Nephron progenitor cell (in vitro differentiated cells): ENCODE results near the gene CSMD2.

Source experiments
- DNase-seq: peaks from one replicate; pipeline ENCODE4 v3.0.0; 2021
- H3K27ac Mint-ChIP-seq: 2 replicates; pipeline ENCODE4 v1.8.0; 2021; ENCODE audit warnings: mild to moderate bottlenecking, moderate library complexity, mixed read lengths
- H3K27me3 Mint-ChIP-seq: 2 replicates; pipeline ENCODE4 v1.8.0; 2021; ENCODE audit warnings: mild to moderate bottlenecking, low read depth, mixed read lengths; ENCODE audit not compliant: poor library complexity
- H3K36me3 Mint-ChIP-seq: 2 replicates; pipeline ENCODE4 v1.8.0; 2021; ENCODE audit warnings: low read depth, mixed read lengths
- H3K4me1 Mint-ChIP-seq: 2 replicates; pipeline ENCODE4 v1.8.0; 2021; ENCODE audit warnings: mixed read lengths
- H3K4me3 Mint-ChIP-seq: 2 replicates; pipeline ENCODE4 v1.8.0; 2021; ENCODE audit warnings: mild to moderate bottlenecking, moderate library complexity, mixed read lengths
- H3K9me3 Mint-ChIP-seq: 2 replicates; pipeline ENCODE4 v1.8.0; 2021; ENCODE audit warnings: mild to moderate bottlenecking, moderate library complexity, mixed read lengths
- CTCF ChIP-seq: fragments of 200-600 bp; sonication (generic); IDR thresholded peaks from 2 replicates; pipeline ENCODE4 v1.5.0; 2021; ENCODE audit warnings: antibody characterized with exemption

Gene CSMD2

DNA sequence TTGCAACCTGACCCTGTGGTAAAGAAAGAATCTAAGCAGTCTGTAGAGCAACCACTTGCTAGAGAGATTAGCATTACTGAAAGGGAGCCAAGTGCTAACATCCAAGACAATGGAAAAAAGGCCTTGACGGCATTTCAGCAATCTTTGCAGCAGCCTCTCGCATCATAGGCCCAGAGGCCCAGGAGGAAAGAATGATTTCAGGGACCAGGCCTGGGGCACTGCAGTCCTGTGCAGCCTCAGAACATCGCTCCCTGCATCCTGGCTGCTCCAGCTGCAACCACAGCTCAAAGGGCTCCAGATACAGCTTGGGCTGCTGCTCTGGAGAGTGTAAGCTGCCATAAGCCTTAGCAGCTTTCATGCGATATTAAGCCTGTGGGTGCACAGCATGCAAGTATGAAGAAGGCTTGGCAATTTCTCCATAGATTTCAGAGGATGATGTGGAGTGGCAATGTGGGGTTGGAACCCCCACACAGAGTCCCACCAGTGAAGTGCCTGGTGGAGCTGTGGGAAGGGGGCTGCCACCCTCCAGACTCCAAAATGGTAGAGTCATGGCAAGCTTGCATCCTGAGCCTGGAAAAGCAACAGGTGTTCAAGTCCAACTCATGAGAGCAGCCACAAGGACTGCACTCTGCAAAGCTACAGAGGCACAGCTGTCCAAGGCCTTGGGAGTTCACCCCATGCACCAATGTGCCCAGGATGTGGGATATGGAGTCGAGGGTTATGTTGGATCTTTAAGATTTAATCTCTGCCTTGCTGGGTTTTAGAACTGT is 411.8 kb downstream of the CSMD2 start:
- Mint-ChIP-seq H3K4me1 (no peaks in the 10 kb centered on the region), H3K4me3 (no peak overlapping the region), H3K36me3 (no peaks in the 10 kb centered on the region), H3K27me3 (peaks cover 6% of the 10 kb centered on the region), H3K27ac (no peak overlapping the region), H3K9me3 (peaks cover 14% of the 10 kb centered on the region)
- no peak for DNase-seq
- no peak for TF ChIP-seq CTCF

- Mint-ChIP-seq H3K4me3 (no peak overlapping the region), H3K27me3 (peaks cover 6% of the 10 kb centered on the region), H3K9me3 (no peaks in the 10 kb centered on the region), H3K27ac (no peak overlapping the region), H3K4me1 (no peaks in the 10 kb centered on the region), H3K36me3 (no peaks in the 10 kb centered on the region)
- TF ChIP-seq CTCF: no peak
- no peak for DNase-seq
These were observed 419.1 kb downstream of the CSMD2 start for GRCh38 chr1:33745942-33746341.

DNA sequence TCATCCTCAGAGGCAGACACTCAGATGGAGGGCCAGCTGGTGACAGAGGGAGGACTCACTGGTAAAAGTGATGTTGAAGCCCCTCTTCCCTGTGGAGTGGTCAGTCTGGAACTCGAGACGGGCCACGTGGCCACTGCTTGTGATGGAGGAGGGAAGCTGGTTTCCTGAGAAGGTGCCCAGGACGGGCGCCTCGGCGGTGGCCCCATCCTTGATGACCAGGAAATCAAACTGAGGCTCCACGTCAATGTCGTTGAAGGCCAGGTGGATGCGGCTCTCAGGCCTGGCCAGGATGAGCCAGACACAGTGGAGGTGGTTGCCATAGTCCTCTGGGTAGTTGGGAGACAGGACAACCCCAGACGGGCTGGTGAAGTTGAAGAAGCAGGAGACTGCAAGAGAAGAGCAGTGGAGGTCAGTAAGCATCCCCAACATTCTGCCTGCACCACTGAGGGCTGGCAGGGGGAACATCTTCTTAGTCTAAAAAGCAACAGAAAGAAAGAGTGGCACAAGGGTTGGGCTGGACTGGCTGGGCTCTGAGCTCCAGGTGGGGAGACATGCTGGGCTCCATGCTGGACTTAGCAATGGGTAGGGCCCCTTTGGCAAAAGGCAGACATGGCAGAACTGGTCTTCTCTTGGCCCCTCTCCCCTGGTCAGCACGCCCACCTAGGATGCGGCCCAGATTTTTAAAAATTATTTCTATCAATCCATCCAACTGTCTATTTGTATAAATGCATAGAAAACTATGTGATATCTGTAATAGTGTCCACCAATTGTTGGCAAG is 421.6 kb downstream of the CSMD2 start:
- DNase-seq: no peak
- H3K4me1 Mint-ChIP-seq: no peaks in the 10 kb centered on the region
- peaks cover 6% of the 10 kb centered on the region for H3K27me3 Mint-ChIP-seq
- H3K9me3 Mint-ChIP-seq: no peaks in the 10 kb centered on the region
- TF ChIP-seq CTCF: no peak
- H3K4me3 Mint-ChIP-seq: no peak overlapping the region
- no peak overlapping the region for H3K27ac Mint-ChIP-seq
- no peaks in the 10 kb centered on the region for H3K36me3 Mint-ChIP-seq

- no peak for DNase-seq
- Mint-ChIP-seq H3K9me3 (no peaks in the 10 kb centered on the region), H3K4me1 (no peaks in the 10 kb centered on the region), H3K27ac (no peak overlapping the region), H3K27me3 (peaks cover 6% of the 10 kb centered on the region), H3K4me3 (no peak overlapping the region), H3K36me3 (no peaks in the 10 kb centered on the region)
- no peak for TF ChIP-seq CTCF
These were observed 422.4 kb downstream of the CSMD2 start for GRCh38 chr1:33742663-33743062.

GRCh38 chr1:33741749-33742148 is 423.3 kb downstream of the CSMD2 start:
- no peaks in the 10 kb centered on the region for H3K9me3 Mint-ChIP-seq
- no peak for TF ChIP-seq CTCF
- no peak overlapping the region for H3K4me3 Mint-ChIP-seq
- H3K36me3 Mint-ChIP-seq: no peaks in the 10 kb centered on the region
- no peak for DNase-seq
- H3K27ac Mint-ChIP-seq: no peak overlapping the region
- H3K4me1 Mint-ChIP-seq: no peaks in the 10 kb centered on the region
- peaks cover 6% of the 10 kb centered on the region for H3K27me3 Mint-ChIP-seq
